GM18867 (cell line): ENCODE data around the gene KCNIP2.

Experiments used
- ATAC-seq: cut with Tn5 transposase; IDR thresholded peaks from one replicate; pipeline ENCODE4 v1.9.1; 2021; ENCODE audit warnings: mild to moderate bottlenecking, moderate library complexity; ENCODE audit not compliant: unreplicated experiment

Gene KCNIP2

GRCh38 chr10:101843032-101844021, at the start of gene KCNIP2:
Gene KCNIP2, minus strand, starts transcription at chr10:101843800. Its CDS starts 232 bp downstream, at chr10:101843568.
- peak; percentile 55 for ATAC-seq

GRCh38 chr10:101892782-101893391, 49.3 kb upstream of the KCNIP2 start:
- no peak for ATAC-seq

- peak; percentile 54 for ATAC-seq
Observed at GRCh38 chr10:101889256-101890210, 45.9 kb upstream of the KCNIP2 start.

- no peak for ATAC-seq
Observed at GRCh38 chr10:101888251-101888949, 44.8 kb upstream of the KCNIP2 start.

GRCh38 chr10:101887775-101888174, 44.2 kb upstream of the KCNIP2 start:
- no peak for ATAC-seq

- ATAC-seq = no peak
Observed at GRCh38 chr10:101886521-101887312, 43.1 kb upstream of the KCNIP2 start.

- no peak for ATAC-seq
Observed at GRCh38 chr10:101881036-101881774, 37.6 kb upstream of the KCNIP2 start.

- ATAC-seq = no peak
Observed at GRCh38 chr10:101880232-101880573, 36.6 kb upstream of the KCNIP2 start.

- no peak for ATAC-seq
Observed at GRCh38 chr10:101879456-101880231, 36.0 kb upstream of the KCNIP2 start.

GRCh38 chr10:101878869-101879268, 35.3 kb upstream of the KCNIP2 start:
- ATAC-seq = no peak

GRCh38 chr10:101875068-101875688, 31.6 kb upstream of the KCNIP2 start:
- ATAC-seq = no peak

- no peak for ATAC-seq
Observed at GRCh38 chr10:101874252-101874651, 30.7 kb upstream of the KCNIP2 start.

GRCh38 chr10:101867931-101868330, 24.3 kb upstream of the KCNIP2 start:
- ATAC-seq = no peak

GRCh38 chr10:101859530-101859929, 15.9 kb upstream of the KCNIP2 start:
- peak; percentile 56 for ATAC-seq

GRCh38 chr10:101858723-101859500, 15.3 kb upstream of the KCNIP2 start:
- peak; percentile 62 for ATAC-seq

- ATAC-seq = no peak
Observed at GRCh38 chr10:101857802-101858476, 14.3 kb upstream of the KCNIP2 start.
